Activated CD4-positive, alpha-beta T cell treated with anti-CD3 and anti-CD28 coated beads for 36 hours (primary cell): ENCODE measurements around the gene SPNS2. TPM values are rescaled to one million over a fixed set of nuclear protein-coding genes. Genes with fewer than 3 reads are reported as not detected.
"Not testable (repeated sequence)": the region's sequence is repeated elsewhere in the genome, so short reads cannot be mapped to it uniquely, and the experiment has no call there.

Source experiments
- ATAC-seq: fragments of 200-7000 bp; cut with Tn5 transposase; one replicate; pipeline ENCODE4 v1.10.0; 2021; ENCODE audit warnings: mild to moderate bottlenecking, moderate library complexity
- CTCF ChIA-PET: fragments of 350-600 bp; sonication (Branson Sonifier 250); formaldehyde crosslinking; loops from one replicate; lab custom pipeline; 2021; ENCODE audit warnings: antibody characterized with exemption; lab: Charles Lee
- POLR2A ChIA-PET: fragments of 350-600 bp; sonication (Branson Sonifier 250); formaldehyde crosslinking; loops from one replicate; lab custom pipeline; 2021; ENCODE audit warnings: antibody characterized with exemption, inconsistent platforms; lab: Charles Lee
- DNase-seq: peaks from one replicate; pipeline ENCODE4 v3.0.0-alpha.2; 2020
- H3K27ac Mint-ChIP-seq: one replicate; pipeline ENCODE4 v1.8.0; 2021; ENCODE audit warnings: mixed read lengths
- H3K27me3 Mint-ChIP-seq: one replicate; pipeline ENCODE4 v1.8.0; 2021; ENCODE audit warnings: mixed read lengths
- H3K36me3 Mint-ChIP-seq: one replicate; pipeline ENCODE4 v1.8.0; 2021; ENCODE audit warnings: low read depth, mixed read lengths
- H3K4me1 Mint-ChIP-seq: one replicate; pipeline ENCODE4 v1.8.0; 2021; ENCODE audit warnings: mixed read lengths
- H3K4me3 Mint-ChIP-seq: one replicate; pipeline ENCODE4 v1.8.0; 2021; ENCODE audit warnings: mild to moderate bottlenecking, moderate library complexity, mixed read lengths
- H3K9me3 Mint-ChIP-seq: one replicate; pipeline ENCODE4 v1.8.0; 2021; ENCODE audit warnings: low read depth, mixed read lengths
- intact Hi-C, 2 experiments: fragments of 100-400 bp; cut with DNase I in 1 of 2; cut with micrococcal nuclease in 1 of 2; formaldehyde crosslinking; loops; one replicate each; pipeline versions ENCODE4 v1.14.2 to v1.15.1; 2022 to 2024; cut with DNase I, micrococcal nuclease
- total RNA-seq, 2 experiments: library from RNA; stranded (reverse); gene quantifications; one replicate each; pipeline ENCODE4 v1.2.3, GENCODE V29; 2021

SPNS2 gene
- total RNA-seq, 2 experiments from 2014 or later: 0.07 to 0.37 TPM

GRCh38 chr17:4576729-4577322 is 78.1 kb downstream of the SPNS2 start:
- CTCF ChIA-PET: interaction anchor here (1.2 kb wide), 1 partner anchor 10 kb away, joined by 3 read pairs; no protein-coding TSS in a partner anchor
- Mint-ChIP-seq H3K9me3 (peaks cover 2% of the 10 kb centered on the region), H3K4me3 (no peak overlapping the region), H3K36me3 (no peaks in the 10 kb centered on the region), H3K27me3 (peaks cover 7% of the 10 kb centered on the region), H3K27ac (no peak overlapping the region), H3K4me1 (peaks cover 18% of the 10 kb centered on the region)
- no peak for DNase-seq
- intact Hi-C loops: no loop called here
- POLR2A ChIA-PET: no interaction called here
- ATAC-seq: no peak

- no peak overlapping the region for H3K27ac Mint-ChIP-seq
- ChIA-PET CTCF (interaction anchor here (1.2 kb wide), 1 partner anchor 10 kb away, joined by 3 read pairs; no protein-coding TSS in a partner anchor), POLR2A (no interaction called here)
- H3K9me3 Mint-ChIP-seq: peaks cover 2% of the 10 kb centered on the region
- intact Hi-C loops: no loop called here
- H3K4me1 Mint-ChIP-seq: peaks cover 18% of the 10 kb centered on the region
- H3K27me3 Mint-ChIP-seq: peaks cover 9% of the 10 kb centered on the region
- DNase-seq (no peak), ATAC-seq (no peak)
- no peak overlapping the region for H3K4me3 Mint-ChIP-seq
- no peaks in the 10 kb centered on the region for H3K36me3 Mint-ChIP-seq
Measured at GRCh38 chr17:4577386-4577993, 78.8 kb downstream of the SPNS2 start.

- H3K27me3 Mint-ChIP-seq: peaks cover 17% of the 10 kb centered on the region
- CTCF ChIA-PET, H3K4me1 Mint-ChIP-seq, ATAC-seq, DNase-seq, intact Hi-C loops, POLR2A ChIA-PET, H3K36me3 Mint-ChIP-seq, H3K27ac Mint-ChIP-seq, H3K9me3 Mint-ChIP-seq, H3K4me3 Mint-ChIP-seq: not testable (repeated sequence)
Measured at GRCh38 chr17:4578349-4578748, 79.7 kb downstream of the SPNS2 start.

GRCh38 chr17:4579678-4580077 is 81.0 kb downstream of the SPNS2 start:
- intact Hi-C loops: no loop called here
- Mint-ChIP-seq H3K36me3 (no peaks in the 10 kb centered on the region), H3K4me3 (no peak overlapping the region), H3K27ac (no peak overlapping the region), H3K9me3 (no peaks in the 10 kb centered on the region), H3K27me3 (peaks cover 23% of the 10 kb centered on the region), H3K4me1 (peaks cover 5% of the 10 kb centered on the region)
- ATAC-seq (no peak), DNase-seq (no peak)
- POLR2A ChIA-PET: no interaction called here
- CTCF ChIA-PET: interaction anchor here (0.7 to 2.1 kb wide), 3 partner anchors 10 to 13 kb away, joined by 3 to 6 read pairs (median 4); no protein-coding TSS in a partner anchor

- H3K4me3 Mint-ChIP-seq: no peak overlapping the region
- ATAC-seq (no peak), DNase-seq (no peak)
- H3K9me3 Mint-ChIP-seq: no peaks in the 10 kb centered on the region
- peaks cover 27% of the 10 kb centered on the region for H3K27me3 Mint-ChIP-seq
- ChIA-PET POLR2A (interaction anchor here (0.6 kb wide), 1 partner anchor 14 kb away, joined by 5 read pairs; no protein-coding TSS in a partner anchor), CTCF (interaction anchor here (0.7 to 2.1 kb wide), 3 partner anchors 11 to 316 kb away, joined by 3 to 6 read pairs (median 4); no protein-coding TSS in a partner anchor)
- peaks cover 5% of the 10 kb centered on the region for H3K4me1 Mint-ChIP-seq
- H3K27ac Mint-ChIP-seq: no peak overlapping the region
- no peaks in the 10 kb centered on the region for H3K36me3 Mint-ChIP-seq
- intact Hi-C loops: no loop called here
Measured at GRCh38 chr17:4580291-4580690, 81.6 kb downstream of the SPNS2 start.

- ChIA-PET POLR2A (no interaction called here), CTCF (interaction anchor here (0.7 to 0.9 kb wide), 2 partner anchors 15 to 29 kb away, joined by 3 to 5 read pairs; no protein-coding TSS in a partner anchor)
- H3K27ac Mint-ChIP-seq: no peak overlapping the region
- peaks cover 5% of the 10 kb centered on the region for H3K4me1 Mint-ChIP-seq
- intact Hi-C loops: no loop called here
- no peak for ATAC-seq
- DNase-seq: no peak
- no peak overlapping the region for H3K4me3 Mint-ChIP-seq
- H3K27me3 Mint-ChIP-seq: peaks cover 43% of the 10 kb centered on the region
- no peaks in the 10 kb centered on the region for H3K36me3 Mint-ChIP-seq
- no peaks in the 10 kb centered on the region for H3K9me3 Mint-ChIP-seq
Measured at GRCh38 chr17:4582101-4582501, 83.4 kb downstream of the SPNS2 start.

- CTCF ChIA-PET: interaction anchor here (0.9 kb wide), 1 partner anchor 16 kb away, joined by 5 read pairs; no protein-coding TSS in a partner anchor
- intact Hi-C loops: no loop called here
Measured at GRCh38 chr17:4582691-4583090, 84.0 kb downstream of the SPNS2 start.

GRCh38 chr17:4583206-4583605 is 84.5 kb downstream of the SPNS2 start:
- ATAC-seq: no peak
- ChIA-PET CTCF (interaction anchor here (1.7 kb wide), 1 partner anchor 17 kb away, joined by 7 read pairs; no protein-coding TSS in a partner anchor), POLR2A (no interaction called here)
- Mint-ChIP-seq H3K27ac (no peak overlapping the region), H3K4me1 (peaks cover 5% of the 10 kb centered on the region), H3K9me3 (no peaks in the 10 kb centered on the region), H3K36me3 (no peaks in the 10 kb centered on the region), H3K4me3 (no peak overlapping the region), H3K27me3 (peaks cover 43% of the 10 kb centered on the region)
- DNase-seq: no peak
- intact Hi-C loops: no loop called here

More at GRCh38 chr17:4582691-4583090, 84.0 kb downstream of the SPNS2 start:
- H3K27me3 Mint-ChIP-seq: peaks cover 43% of the 10 kb centered on the region
- no peaks in the 10 kb centered on the region for H3K36me3 Mint-ChIP-seq
- no peak overlapping the region for H3K4me3 Mint-ChIP-seq
- DNase-seq (no peak), ATAC-seq (no peak)
- H3K4me1 Mint-ChIP-seq: peaks cover 5% of the 10 kb centered on the region
- no peaks in the 10 kb centered on the region for H3K9me3 Mint-ChIP-seq
- POLR2A ChIA-PET: no interaction called here
- H3K27ac Mint-ChIP-seq: no peak overlapping the region

- ATAC-seq: peak; percentile 60
- DNase-seq: peak; percentile 32
- Mint-ChIP-seq H3K27ac (no peak overlapping the region), H3K4me3 (peak overlapping the region; percentile 52), H3K27me3 (peaks cover 43% of the 10 kb centered on the region), H3K4me1 (peaks cover 5% of the 10 kb centered on the region), H3K9me3 (no peaks in the 10 kb centered on the region), H3K36me3 (no peaks in the 10 kb centered on the region)
- CTCF ChIA-PET: interaction anchor here (1.7 kb wide), 1 partner anchor 17 kb away, joined by 7 read pairs; no protein-coding TSS in a partner anchor
- POLR2A ChIA-PET: no interaction called here
- intact Hi-C loops: no loop called here
Measured at GRCh38 chr17:4583782-4584100, 85.1 kb downstream of the SPNS2 start.

GRCh38 chr17:4584101-4584916 is 85.6 kb downstream of the SPNS2 start, which contains the start of gene SMTNL2:
Gene SMTNL2 (plus strand): TSS chr17:4584529. CDS start chr17:4584606, 77 bp downstream.
- CTCF ChIA-PET: interaction anchor here (1.7 kb wide), 1 partner anchor 18 kb away, joined by 7 read pairs; no protein-coding TSS in a partner anchor
- H3K4me3 Mint-ChIP-seq: peak within 1 kb of the TSS; percentile 52
- H3K27ac Mint-ChIP-seq: no peak within 1 kb of the TSS
- ATAC-seq (peak; percentile 65), DNase-seq (peak; percentile 37)
- POLR2A ChIA-PET: no interaction called here
- intact Hi-C loops: no loop called here
- H3K36me3 Mint-ChIP-seq: no peaks in the 10 kb centered on the region
- no peaks in the 10 kb centered on the region for H3K9me3 Mint-ChIP-seq
- peaks cover 43% of the 10 kb centered on the region for H3K27me3 Mint-ChIP-seq
- H3K4me1 Mint-ChIP-seq: peaks cover 5% of the 10 kb centered on the region
